A673 (cell line): ENCODE results near the gene CLSTN3.

ENCODE experiments used
- CTCF ChIP-seq: fragments of 300-800, 200-600 bp; sonication (generic); conservative IDR thresholded peaks from 2 replicates; pipeline ENCODE4 v1.5.1; 2017; ENCODE audit warnings: low read depth, mild to moderate bottlenecking, antibody characterized with exemption, low read length, moderate library complexity, mixed read lengths
- EZH2 ChIP-seq: fragments of 200-600 bp; sonication (generic); IDR thresholded peaks from 2 replicates; pipeline ENCODE4 v1.6.1; 2017; ENCODE audit warnings: borderline replicate concordance, low read depth, mild to moderate bottlenecking, mixed read lengths, antibody characterized with exemption, low read length; ENCODE audit not compliant: poor library complexity, severe bottlenecking

GRCh38 chr12:7175493-7175892 is 45.3 kb downstream of the CLSTN3 start:
- TF ChIP-seq CTCF (no peak), EZH2 (no peak)
